SKM-1 treated with dmso at 0.1 percent for 144 hours (cell line): ENCODE results near the gene TTC32.

ENCODE experiments used
- DNase-seq: peaks from one replicate; lab custom pipeline; 2025; ENCODE audit not compliant: unreplicated experiment; lab: John Stamatoyannopoulos, UW

Gene TTC32

GRCh38 chr2:19854596-19855541, 46.9 kb downstream of the TTC32 start:
- DNase-seq, result no peak

GRCh38 chr2:19851116-19851695, 50.6 kb downstream of the TTC32 start:
- no peak for DNase-seq

GRCh38 chr2:19850056-19851050, 51.4 kb downstream of the TTC32 start:
- DNase-seq, result no peak

DNA sequence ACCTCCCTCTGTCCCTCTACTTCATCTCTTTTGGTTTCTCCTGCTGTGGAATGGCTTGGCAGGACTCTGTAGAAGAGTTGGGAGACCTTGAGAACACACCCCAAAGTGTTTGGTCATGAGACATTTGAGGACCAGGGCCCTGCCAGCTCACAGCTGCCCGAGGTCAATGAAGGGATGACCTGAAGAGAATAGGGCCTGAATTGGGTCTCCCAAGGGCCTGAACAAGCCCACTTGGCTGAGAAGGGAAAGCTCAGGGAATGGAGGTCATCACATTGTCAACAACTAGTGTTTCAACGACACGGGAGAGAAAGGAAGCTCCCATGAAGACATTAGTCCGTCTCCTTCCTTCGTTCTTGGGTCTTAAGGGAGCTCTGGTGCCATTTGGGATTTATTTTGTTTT, 52.8 kb downstream of the TTC32 start:
- DNase-seq, result no peak

DNA sequence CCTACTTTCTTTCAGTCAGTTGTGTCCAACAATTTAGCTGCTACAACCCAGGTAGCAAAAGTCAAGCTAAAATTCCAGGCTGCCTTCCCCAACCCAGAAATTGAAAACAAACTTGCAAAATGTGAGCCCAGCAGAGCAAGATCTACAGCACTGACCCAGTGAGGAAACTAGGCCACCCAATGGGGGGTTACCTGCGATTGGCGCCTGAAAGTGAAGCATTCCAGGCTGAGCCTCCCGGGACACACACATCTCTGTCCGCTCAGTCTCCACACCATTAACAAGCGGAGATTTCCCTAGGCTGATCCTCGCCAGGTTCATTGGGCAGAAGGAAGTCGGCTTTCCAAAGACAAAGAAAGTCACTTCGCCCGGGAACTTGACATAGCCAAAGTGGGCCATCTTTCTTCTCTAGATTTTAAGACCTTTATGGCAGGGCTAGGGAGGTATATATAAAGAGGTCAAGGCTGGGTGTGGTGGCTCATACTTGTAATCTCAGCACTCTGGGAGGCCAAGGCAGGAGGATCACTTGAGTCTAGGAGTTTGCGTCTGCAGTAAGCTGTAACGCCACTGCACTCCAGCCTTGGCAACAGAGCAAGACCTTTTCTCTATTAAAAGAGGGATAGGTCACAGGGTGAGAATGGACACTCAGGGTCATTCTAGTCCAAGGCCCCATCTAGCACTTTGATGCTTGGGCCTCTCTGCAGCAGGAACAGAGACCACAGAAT, 53.6 kb downstream of the TTC32 start:
- DNase-seq, result no peak

DNA sequence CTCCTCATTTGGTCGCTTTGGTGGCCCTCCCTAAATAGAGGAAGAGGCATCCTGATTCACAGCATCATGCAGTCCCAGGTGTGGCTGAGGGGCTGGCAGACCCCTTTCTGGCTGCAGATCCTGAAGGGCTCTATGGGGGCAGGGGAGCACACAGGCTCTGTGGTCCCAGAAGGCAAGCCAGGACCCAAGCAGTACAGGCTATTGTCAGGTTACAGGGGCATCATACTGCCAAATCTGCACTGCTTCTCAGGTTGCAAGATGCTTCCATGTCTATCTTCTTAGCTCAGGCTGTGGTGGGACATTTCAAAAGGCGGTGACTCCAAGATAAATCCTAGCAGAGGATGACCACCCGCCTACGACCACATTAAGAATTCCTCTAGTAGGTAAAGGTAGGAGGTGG, 54.3 kb downstream of the TTC32 start:
- no peak for DNase-seq
